ENCODE data around the gene KDM4F.

KDM4F gene

GRCh38 chr11:95081010-95081409 lies 31.8 kb downstream of the KDM4F start:
- H3K4me1 ChIP-seq (ENCODE audit: low read depth, poor library complexity, severe bottlenecking): peaks cover 21% of the 10 kb centered on the region
- H3K9ac ChIP-seq: no peak overlapping the region
- TF ChIP-seq CTCF (conservative IDR thresholded peaks at IDR 0.05; ENCODE audit: low read depth, low read length): no peak

GRCh38 chr11:95081412-95081811 lies 32.2 kb downstream of the KDM4F start:
- peaks cover 17% of the 10 kb centered on the region for H3K4me1 ChIP-seq (ENCODE audit: low read depth, poor library complexity, severe bottlenecking)
- no peaks in the 10 kb centered on the region for H3K79me2 ChIP-seq (ENCODE audit: insufficient read depth, low read depth)
- no peak for TF ChIP-seq CTCF (conservative IDR thresholded peaks at IDR 0.05; ENCODE audit: low read depth, low read length)
- no peak overlapping the region for H3K4me2 ChIP-seq
- no peaks in the 10 kb centered on the region for H4K20me1 ChIP-seq (ENCODE audit: insufficient read depth)
- H2AFZ ChIP-seq (ENCODE audit: low read depth): no peak overlapping the region
- H3K9ac ChIP-seq: no peak overlapping the region
- no peaks in the 10 kb centered on the region for H3K36me3 ChIP-seq (ENCODE audit: insufficient read depth)
- H3K27ac ChIP-seq: no peak overlapping the region
- H3K4me3 ChIP-seq (IDR thresholded peaks at IDR 0.05; ENCODE audit: insufficient read depth, low read depth, low read length): no peak overlapping the region
- H3K27me3 ChIP-seq (ENCODE audit: insufficient read depth, low read depth): no peaks in the 10 kb centered on the region

More at GRCh38 chr11:95081010-95081409, 31.8 kb downstream of the KDM4F start:
- Histone ChIP-seq H3K4me3 (IDR thresholded peaks at IDR 0.05; ENCODE audit: insufficient read depth, low read depth, low read length) (no peak overlapping the region), H3K79me2 (ENCODE audit: insufficient read depth, low read depth) (no peaks in the 10 kb centered on the region), H3K36me3 (ENCODE audit: insufficient read depth) (no peaks in the 10 kb centered on the region), H3K4me2 (no peak overlapping the region), H4K20me1 (ENCODE audit: insufficient read depth) (no peaks in the 10 kb centered on the region), H3K27me3 (ENCODE audit: insufficient read depth, low read depth) (no peaks in the 10 kb centered on the region), H2AFZ (ENCODE audit: low read depth) (no peak overlapping the region), H3K27ac (no peak overlapping the region)

- H3K4me1 ChIP-seq (ENCODE audit: low read depth, poor library complexity, severe bottlenecking): peaks cover 5% of the 10 kb centered on the region
- no peak overlapping the region for H3K9ac ChIP-seq
These were observed 33.4 kb downstream of the KDM4F start for GRCh38 chr11:95082576-95083001.

GRCh38 chr11:95084509-95084908 lies 35.3 kb downstream of the KDM4F start:
- H3K4me1 ChIP-seq (ENCODE audit: low read depth, poor library complexity, severe bottlenecking): peaks cover 8% of the 10 kb centered on the region
- no peaks in the 10 kb centered on the region for H3K79me2 ChIP-seq (ENCODE audit: insufficient read depth, low read depth)
- H3K27ac ChIP-seq: no peak overlapping the region
- TF ChIP-seq CTCF (conservative IDR thresholded peaks at IDR 0.05; ENCODE audit: low read depth, low read length): no peak
- no peak overlapping the region for H3K9ac ChIP-seq
- no peaks in the 10 kb centered on the region for H4K20me1 ChIP-seq (ENCODE audit: insufficient read depth)
- no peaks in the 10 kb centered on the region for H3K36me3 ChIP-seq (ENCODE audit: insufficient read depth)
- H3K4me3 ChIP-seq (IDR thresholded peaks at IDR 0.05; ENCODE audit: insufficient read depth, low read depth, low read length): no peak overlapping the region
- no peaks in the 10 kb centered on the region for H3K27me3 ChIP-seq (ENCODE audit: insufficient read depth, low read depth)
- no peak overlapping the region for H3K4me2 ChIP-seq
- H2AFZ ChIP-seq (ENCODE audit: low read depth): no peak overlapping the region

More at GRCh38 chr11:95082576-95083001, 33.4 kb downstream of the KDM4F start:
- Histone ChIP-seq H3K4me3 (IDR thresholded peaks at IDR 0.05; ENCODE audit: insufficient read depth, low read depth, low read length) (no peak overlapping the region), H3K4me2 (no peak overlapping the region), H3K79me2 (ENCODE audit: insufficient read depth, low read depth) (no peaks in the 10 kb centered on the region), H4K20me1 (ENCODE audit: insufficient read depth) (no peaks in the 10 kb centered on the region), H3K27ac (no peak overlapping the region), H3K27me3 (ENCODE audit: insufficient read depth, low read depth) (no peaks in the 10 kb centered on the region), H3K36me3 (ENCODE audit: insufficient read depth) (no peaks in the 10 kb centered on the region), H2AFZ (ENCODE audit: low read depth) (no peak overlapping the region)
- TF ChIP-seq CTCF (conservative IDR thresholded peaks at IDR 0.05; ENCODE audit: low read depth, low read length): no peak
